Hepatocyte (in vitro differentiated cells): Measurements from ENCODE around the gene GPR39. TPM values are rescaled to one million over a fixed set of nuclear protein-coding genes. Genes with fewer than 3 reads are reported as not detected.

Source experiments
- DNase-seq: peaks from one replicate; pipeline ENCODE4 v3.0.0-alpha.2; 2016; ENCODE audit warnings: low spot score
- H2AFZ ChIP-seq: fragments of 200-600 bp; sonication (generic); 2 replicates; pipeline ENCODE4 v1.6.0; 2016; ENCODE audit warnings: antibody characterized with exemption, mild to moderate bottlenecking
- H3K27ac ChIP-seq: fragments of 200-600 bp; sonication (generic); 2 replicates; pipeline ENCODE4 v1.5.1; 2016; ENCODE audit warnings: mild to moderate bottlenecking
- H3K27me3 ChIP-seq: fragments of 200-600 bp; sonication (generic); 2 replicates; pipeline ENCODE4 v1.6.1; 2016
- H3K36me3 ChIP-seq: fragments of 200-600 bp; sonication (generic); replicated peaks from 2 replicates; pipeline ENCODE4 v1.5.1; 2016; ENCODE audit warnings: low read depth; ENCODE audit not compliant: insufficient read depth
- H3K4me1 ChIP-seq: fragments of 200-600 bp; sonication (generic); 2 replicates; pipeline ENCODE4 v1.5.1; 2016; ENCODE audit warnings: mild to moderate bottlenecking, moderate library complexity; ENCODE audit not compliant: insufficient read depth
- H3K4me2 ChIP-seq: fragments of 200-600 bp; sonication (generic); 2 replicates; pipeline ENCODE4 v1.6.0; 2016
- H3K4me3 ChIP-seq: fragments of 200-600 bp; sonication (generic); 2 replicates; pipeline ENCODE4 v1.5.1; 2016; ENCODE audit warnings: mild to moderate bottlenecking
- H3K79me2 ChIP-seq: fragments of 200-600 bp; sonication (generic); 2 replicates; pipeline ENCODE4 v1.6.0; 2017; ENCODE audit warnings: mild to moderate bottlenecking
- H3K9me2 ChIP-seq: fragments of 200-600 bp; sonication (generic); replicated peaks from 2 replicates; pipeline ENCODE4 v1.6.0; 2017; ENCODE audit warnings: mild to moderate bottlenecking; ENCODE audit not compliant: insufficient read depth
- H3K9me3 ChIP-seq: fragments of 200-600 bp; sonication (generic); 2 replicates; pipeline ENCODE4 v1.5.1; 2016; ENCODE audit warnings: low read depth, mild to moderate bottlenecking
- H4K20me1 ChIP-seq: fragments of 200-600 bp; sonication (generic); 2 replicates; pipeline ENCODE4 v1.6.0; 2016; ENCODE audit warnings: mild to moderate bottlenecking; ENCODE audit not compliant: insufficient read depth, poor library complexity, severe bottlenecking
- CTCF ChIP-seq: fragments of 200-600 bp; sonication (generic); IDR thresholded peaks from 2 replicates; pipeline ENCODE4 v1.5.1; 2016; ENCODE audit warnings: antibody characterized with exemption, mild to moderate bottlenecking; ENCODE audit not compliant: poor library complexity
- EZH2 ChIP-seq: fragments of 200-600 bp; sonication (generic); IDR thresholded peaks from 2 replicates; pipeline ENCODE4 v1.6.1; 2016; ENCODE audit warnings: antibody characterized with exemption, mild to moderate bottlenecking, borderline replicate concordance
- EZH2phosphoT487 ChIP-seq: fragments of 200-600 bp; sonication (generic); IDR thresholded peaks from one replicate; pipeline ENCODE4 v1.6.1; 2018; ENCODE audit warnings: antibody characterized with exemption, mild to moderate bottlenecking, low read depth, moderate library complexity; ENCODE audit not compliant: unreplicated experiment, severe bottlenecking
- WGBS: methylation state at CpG from one replicate; pipeline ENCODE4 v1.1.6; 2016; ENCODE audit warnings: low lambda C conversion rate; ENCODE audit errors: missing lambda C conversion rate; 5-methylcytosine and 5-hydroxymethylcytosine counted together
- polyA plus RNA-seq: library from polyadenylated mRNA; unstranded; fragments of >200 nt; fragmentation: Nextera tagmentation; extraction: Ambion mirVana; gene quantifications from 2 replicates; pipeline ENCODE4 v1.2.1, GENCODE V29; 2016
- total RNA-seq: library from RNA; depleted of rRNA; stranded (reverse); fragments of >200 nt; gene quantifications from 2 replicates; pipeline ENCODE4 v1.2.3, GENCODE V29; 2014

GPR39 gene
- total and polyA plus RNA-seq, 2 experiments from 2014 or later: 11.1 to 14.5 TPM

GRCh38 chr2:132642415-132642814 is 225.8 kb downstream of the GPR39 start:
- Histone ChIP-seq H3K36me3 (no peaks in the 10 kb centered on the region), H3K79me2 (peaks cover 3% of the 10 kb centered on the region), H3K27me3 (no peaks in the 10 kb centered on the region), H4K20me1 (no peaks in the 10 kb centered on the region), H3K9me3 (no peaks in the 10 kb centered on the region), H3K27ac (no peak overlapping the region), H3K4me2 (no peak overlapping the region), H3K9me2 (no peaks in the 10 kb centered on the region), H3K4me3 (no peak overlapping the region), H2AFZ (no peak overlapping the region), H3K4me1 (peaks cover 6% of the 10 kb centered on the region)
- WGBS: 26% methylated on average over 2 of the region's 2 CpGs
- DNase-seq: no peak
- TF ChIP-seq EZH2 (no peak), CTCF (no peak), EZH2phosphoT487 (no peak)

- H3K9me2 ChIP-seq: no peaks in the 10 kb centered on the region
- peaks cover 3% of the 10 kb centered on the region for H3K79me2 ChIP-seq
- H3K27ac ChIP-seq: no peak overlapping the region
- no peak overlapping the region for H3K4me3 ChIP-seq
- no peaks in the 10 kb centered on the region for H3K27me3 ChIP-seq
- H3K36me3 ChIP-seq: no peaks in the 10 kb centered on the region
- H2AFZ ChIP-seq: no peak overlapping the region
- DNase-seq: no peak
- WGBS: 97% methylated on average over 34 of the region's 35 CpGs
- H3K9me3 ChIP-seq: no peaks in the 10 kb centered on the region
- H3K4me1 ChIP-seq: peaks cover 6% of the 10 kb centered on the region
- H3K4me2 ChIP-seq: no peak overlapping the region
- H4K20me1 ChIP-seq: no peaks in the 10 kb centered on the region
- TF ChIP-seq EZH2 (no peak), EZH2phosphoT487 (no peak), CTCF (no peak)
Measured at GRCh38 chr2:132645176-132645575, 228.6 kb downstream of the GPR39 start.

- 86% methylated on average over 18 of the region's 18 CpGs for WGBS
Measured at GRCh38 chr2:132645722-132646539, 229.3 kb downstream of the GPR39 start.

GRCh38 chr2:132646540-132647108 is 230.0 kb downstream of the GPR39 start:
- Histone ChIP-seq H2AFZ (no peak overlapping the region), H3K9me3 (no peaks in the 10 kb centered on the region), H3K4me2 (no peak overlapping the region), H3K79me2 (peaks cover 3% of the 10 kb centered on the region), H3K36me3 (no peaks in the 10 kb centered on the region), H3K4me1 (peaks cover 4% of the 10 kb centered on the region), H3K27ac (no peak overlapping the region), H3K9me2 (no peaks in the 10 kb centered on the region), H3K27me3 (no peaks in the 10 kb centered on the region), H3K4me3 (no peak overlapping the region), H4K20me1 (no peaks in the 10 kb centered on the region)
- DNase-seq: no peak
- 60% methylated on average over 8 of the region's 8 CpGs for WGBS
- no peak for TF ChIP-seq EZH2phosphoT487
- TF ChIP-seq CTCF: no peak

More at GRCh38 chr2:132645722-132646539, 229.3 kb downstream of the GPR39 start:
- Histone ChIP-seq H3K9me3 (no peaks in the 10 kb centered on the region), H3K4me1 (peaks cover 6% of the 10 kb centered on the region), H3K4me3 (no peak overlapping the region), H3K4me2 (no peak overlapping the region), H3K36me3 (no peaks in the 10 kb centered on the region), H2AFZ (no peak overlapping the region), H3K9me2 (no peaks in the 10 kb centered on the region), H3K79me2 (peaks cover 3% of the 10 kb centered on the region), H4K20me1 (no peaks in the 10 kb centered on the region), H3K27me3 (no peaks in the 10 kb centered on the region), H3K27ac (no peak overlapping the region)
- TF ChIP-seq EZH2phosphoT487: no peak
- DNase-seq: no peak
